ENCODE results near the gene ARHGEF28. TPM values are rescaled to one million over a fixed set of nuclear protein-coding genes. Genes with fewer than 3 reads are reported as not detected.

The ARHGEF28 gene
- total and polyA plus RNA-seq, 2 of the 13 experiments (the other 11 are each of a cell fraction or from before 2014, with no cell fraction given), result 17.4 to 34.1 TPM

- no peak for TF ChIP-seq ZNF841 (CRISPR knock-in tag; IDR thresholded peaks at IDR 0.05; ENCODE audit: borderline replicate concordance)
- no peak for TF ChIP-seq NFYC (CRISPR knock-in tag; IDR thresholded peaks at IDR 0.05)
- TF ChIP-seq HMGXB3 (CRISPR knock-in tag; IDR thresholded peaks at IDR 0.05; ENCODE audit: borderline replicate concordance), result peak; percentile 84; the same call in 1 of the 2 replicates
- peak; percentile 77; the same call in 1 of the 2 replicates for TF ChIP-seq ZFP37 (CRISPR knock-in tag; IDR thresholded peaks at IDR 0.05; ENCODE audit: borderline replicate concordance)
- 0 out of 2 replicates have a peak, but pooled peaks have one; percentile 32 for TF ChIP-seq E2F1 (CRISPR knock-in tag; IDR thresholded peaks at IDR 0.05)
- no peak for TF ChIP-seq ZNF296 (CRISPR knock-in tag; conservative IDR thresholded peaks at IDR 0.05)
- TF ChIP-seq MTA3 (CRISPR knock-in tag; IDR thresholded peaks at IDR 0.05), result no peak
- no peak; the same call in 1 of the 2 replicates for TF ChIP-seq ZNF589 (CRISPR knock-in tag; conservative IDR thresholded peaks at IDR 0.05)
- peak; percentile 61; the same call in 1 of the 2 replicates for TF ChIP-seq ZNF607 (CRISPR knock-in tag; IDR thresholded peaks at IDR 0.05; ENCODE audit: borderline replicate concordance)
- peak; percentile 65; the same call in 1 of the 2 replicates for TF ChIP-seq ZNF703 (CRISPR knock-in tag; IDR thresholded peaks at IDR 0.05; ENCODE audit: borderline replicate concordance)
- TF ChIP-seq ZNF597 (CRISPR knock-in tag; IDR thresholded peaks at IDR 0.05), result no peak
- peak; percentile 74 for TF ChIP-seq ZNF335 (CRISPR knock-in tag; IDR thresholded peaks at IDR 0.05)
- TF ChIP-seq ZNF790 (CRISPR knock-in tag; IDR thresholded peaks at IDR 0.05; ENCODE audit: borderline replicate concordance), result no peak
- no peak for TF ChIP-seq ZNF672 (CRISPR knock-in tag; IDR thresholded peaks at IDR 0.05)
- TF ChIP-seq GABPA (IDR thresholded peaks at IDR 0.05; ENCODE audit: low read depth, low read length), result no peak
- peak; percentile 56; the same call in 1 of the 2 replicates for TF ChIP-seq GABPA (CRISPR knock-in tag; IDR thresholded peaks at IDR 0.05; ENCODE audit: low read depth)
- TF ChIP-seq ZNF570 (CRISPR knock-in tag; IDR thresholded peaks at IDR 0.05; ENCODE audit: borderline replicate concordance), result no peak
- peak; percentile 72 for TF ChIP-seq HOXA3 (CRISPR knock-in tag; IDR thresholded peaks at IDR 0.05)
- peak; percentile 93 for TF ChIP-seq HMG20B (CRISPR knock-in tag; conservative IDR thresholded peaks at IDR 0.05)
- peak; percentile 47; the same call in 1 of the 2 replicates for TF ChIP-seq ZNF761 (CRISPR knock-in tag; conservative IDR thresholded peaks at IDR 0.05)
- TF ChIP-seq SETDB1 (CRISPR knock-in tag; IDR thresholded peaks at IDR 0.05; ENCODE audit: borderline replicate concordance), result no peak
- peak; percentile 91 for TF ChIP-seq ZNF331 (CRISPR knock-in tag; IDR thresholded peaks at IDR 0.05)
- TF ChIP-seq CREM (IDR thresholded peaks at IDR 0.05), result peak; percentile 97
- TF ChIP-seq CREM (CRISPR knock-in tag; IDR thresholded peaks at IDR 0.05), result no peak
- TF ChIP-seq ZNF329 (CRISPR knock-in tag; IDR thresholded peaks at IDR 0.05; ENCODE audit: low read depth), result no peak
- TF ChIP-seq SRSF9 (IDR thresholded peaks at IDR 0.05; ENCODE audit: borderline replicate concordance, insufficient read depth, low read depth, low read length, poor library complexity, severe bottlenecking), result no peak
- TF ChIP-seq GATAD2A (CRISPR knock-in tag; IDR thresholded peaks at IDR 0.05), result peak; percentile 98
Measured at GRCh38 chr5:73623901-73624404, 2.0 kb upstream of the ARHGEF28 start (continued).
